Islet precursor cell (in vitro differentiated cells): ENCODE results near the gene SRRM3.
A peak's percentile ranks its signal among the peaks of the same experiment; 100 is the strongest.
"Not testable (repeated sequence)": the region's sequence is repeated elsewhere in the genome, so short reads cannot be mapped to it uniquely, and the experiment has no call there.

Source experiments
- DNase-seq: peaks from one replicate; pipeline ENCODE4 v3.0.0-alpha.2; 2018

Gene SRRM3

GRCh38 chr7:76317782-76318487 lies 116.2 kb downstream of the SRRM3 start:
- peak; percentile 99 for DNase-seq

GRCh38 chr7:76318488-76319353 lies 117.0 kb downstream of the SRRM3 start:
- DNase-seq = peak; percentile 87

GRCh38 chr7:76325092-76325491 lies 123.4 kb downstream of the SRRM3 start:
- DNase-seq = no peak

GRCh38 chr7:76325811-76326210 lies 124.1 kb downstream of the SRRM3 start:
- no peak for DNase-seq

GRCh38 chr7:76326646-76327233 lies 125.0 kb downstream of the SRRM3 start:
- no peak for DNase-seq

GRCh38 chr7:76327610-76328009 lies 125.9 kb downstream of the SRRM3 start:
- DNase-seq = no peak

- DNase-seq = no peak
Measured at GRCh38 chr7:76328389-76328788, 126.7 kb downstream of the SRRM3 start.

- DNase-seq = no peak
Measured at GRCh38 chr7:76329479-76329878, 127.8 kb downstream of the SRRM3 start.

GRCh38 chr7:76330261-76330660 lies 128.6 kb downstream of the SRRM3 start:
- no peak for DNase-seq

GRCh38 chr7:76330673-76331072 lies 129.0 kb downstream of the SRRM3 start:
- no peak for DNase-seq

GRCh38 chr7:76332078-76332477 lies 130.4 kb downstream of the SRRM3 start:
- DNase-seq = no peak

- DNase-seq = no peak
Measured at GRCh38 chr7:76333511-76334101, 131.9 kb downstream of the SRRM3 start.

- no peak for DNase-seq
Measured at GRCh38 chr7:76334320-76334967, 132.7 kb downstream of the SRRM3 start.

GRCh38 chr7:76335417-76335816 lies 133.7 kb downstream of the SRRM3 start:
- not testable (repeated sequence) for DNase-seq

- no peak for DNase-seq
Measured at GRCh38 chr7:76336094-76336493, 134.4 kb downstream of the SRRM3 start.
